H9 (cell line): ENCODE measurements around the gene ARID5A. TPM values are rescaled to one million over a fixed set of nuclear protein-coding genes. Genes with fewer than 3 reads are reported as not detected.

Experiments
- DNase-seq: peaks from one replicate; pipeline ENCODE4 v3.0.0-alpha.2; 2017
- H2AFZ ChIP-seq: one replicate; pipeline ENCODE4 v1.6.1; 2013; ENCODE audit warnings: mild to moderate bottlenecking, low read length, control low read depth, moderate library complexity
- H2AK5ac ChIP-seq: 2 replicates; pipeline ENCODE4 v1.6.1; 2013; ENCODE audit warnings: low read length, control low read depth, mixed read lengths; ENCODE audit not compliant: insufficient read length
- H2BK120ac ChIP-seq: one replicate; pipeline ENCODE4 v1.6.1; 2013; ENCODE audit warnings: low read depth, mild to moderate bottlenecking, low read length, control low read depth, inconsistent platforms; ENCODE audit not compliant: poor library complexity, severe bottlenecking
- H2BK12ac ChIP-seq: 2 replicates; pipeline ENCODE4 v1.6.1; 2013; ENCODE audit warnings: low read length, control low read depth, mixed read lengths, low read depth; ENCODE audit not compliant: insufficient read length
- H2BK15ac ChIP-seq: 2 replicates; pipeline ENCODE4 v1.6.1; 2013; ENCODE audit warnings: low read depth, low read length, control low read depth
- H2BK20ac ChIP-seq: one replicate; pipeline ENCODE4 v1.6.1; 2013; ENCODE audit warnings: low read depth, mild to moderate bottlenecking, low read length, control low read depth, inconsistent platforms; ENCODE audit not compliant: poor library complexity, severe bottlenecking
- H2BK5ac ChIP-seq: 2 replicates; pipeline ENCODE4 v1.6.1; 2013; ENCODE audit warnings: low read length, control low read depth, mixed read lengths; ENCODE audit not compliant: insufficient read length
- H3K14ac ChIP-seq: 2 replicates; pipeline ENCODE4 v1.6.1; 2013; ENCODE audit warnings: low read length, control low read depth; ENCODE audit not compliant: insufficient read depth
- H3K18ac ChIP-seq: 2 replicates; pipeline ENCODE4 v1.6.1; 2013; ENCODE audit warnings: low read depth, mild to moderate bottlenecking, mixed read lengths, low read length, control low read depth; ENCODE audit not compliant: insufficient read length
- H3K23ac ChIP-seq: 2 replicates; pipeline ENCODE4 v1.6.1; 2013; ENCODE audit warnings: low read length, control low read depth, mixed read lengths, low read depth; ENCODE audit not compliant: insufficient read length
- H3K23me2 ChIP-seq: 2 replicates; pipeline ENCODE4 v1.6.1; 2013; ENCODE audit warnings: low read depth, mild to moderate bottlenecking, mixed read lengths, low read length, control low read depth; ENCODE audit not compliant: insufficient read length, poor library complexity, severe bottlenecking
- H3K27ac ChIP-seq: 2 replicates; pipeline ENCODE4 v1.5.1; 2013; ENCODE audit warnings: low read length, control low read depth, mixed read lengths, low read depth; ENCODE audit not compliant: insufficient read length
- H3K27me3 ChIP-seq: 2 replicates; pipeline ENCODE4 v1.6.1; 2013; ENCODE audit warnings: low read length, control low read depth, inconsistent platforms; ENCODE audit not compliant: insufficient read depth
- H3K4ac ChIP-seq: 2 replicates; pipeline ENCODE4 v1.6.1; 2013; ENCODE audit warnings: low read depth, mild to moderate bottlenecking, control low read depth, inconsistent platforms, low read length, moderate library complexity
- H3K4me1 ChIP-seq: 2 replicates; pipeline ENCODE4 v1.6.1; 2013; ENCODE audit warnings: low read length, control low read depth, inconsistent platforms; ENCODE audit not compliant: insufficient read depth
- H3K4me2 ChIP-seq: 2 replicates; pipeline ENCODE4 v1.6.1; 2013; ENCODE audit warnings: low read length, control low read depth, mixed read lengths; ENCODE audit not compliant: insufficient read length, insufficient read depth
- H3K56ac ChIP-seq: 2 replicates; pipeline ENCODE4 v1.6.1; 2013; ENCODE audit warnings: low read depth, mild to moderate bottlenecking, mixed read lengths, low read length, control low read depth; ENCODE audit not compliant: insufficient read length
- H3K79me1 ChIP-seq: 2 replicates; pipeline ENCODE4 v1.6.1; 2013; ENCODE audit warnings: low read depth, mild to moderate bottlenecking, moderate library complexity, low read length, control low read depth, inconsistent platforms; ENCODE audit not compliant: insufficient read depth, poor library complexity, severe bottlenecking
- H3K79me2 ChIP-seq: 2 replicates; pipeline ENCODE4 v1.6.1; 2013; ENCODE audit warnings: low read length, control low read depth, inconsistent platforms; ENCODE audit not compliant: insufficient read depth
- H3K9ac ChIP-seq: 2 replicates; pipeline ENCODE4 v1.6.1; 2013; ENCODE audit warnings: low read length, control low read depth, mixed read lengths; ENCODE audit not compliant: insufficient read length; ENCODE audit errors: extremely low read depth
- H3K9me3 ChIP-seq: one replicate; pipeline ENCODE4 v1.6.1; 2013; ENCODE audit warnings: low read depth, low read length, inconsistent platforms; ENCODE audit not compliant: control insufficient read depth
- H3T11ph ChIP-seq: one replicate; pipeline ENCODE4 v1.6.1; 2013; ENCODE audit warnings: mild to moderate bottlenecking, low read length, control low read depth, inconsistent platforms
- H4K20me1 ChIP-seq: one replicate; pipeline ENCODE4 v1.6.1; 2013; ENCODE audit not compliant: control insufficient read depth, insufficient read length, insufficient read depth
- H4K5ac ChIP-seq: 2 replicates; pipeline ENCODE4 v1.6.1; 2013; ENCODE audit warnings: low read depth, mild to moderate bottlenecking, mixed read lengths, low read length, control low read depth; ENCODE audit not compliant: insufficient read length
- H4K8ac ChIP-seq: replicated peaks from 2 replicates; pipeline ENCODE4 v1.6.1; 2013; ENCODE audit warnings: low read length, control low read depth, mixed read lengths, low read depth; ENCODE audit not compliant: insufficient read length
- H4K91ac ChIP-seq: 2 replicates; pipeline ENCODE4 v1.6.1; 2013; ENCODE audit warnings: low read depth, mild to moderate bottlenecking, moderate library complexity, mixed read lengths, low read length, control low read depth; ENCODE audit not compliant: insufficient read length
- H3K27ac Mint-ChIP-seq, 3 experiments: 2 replicates in 2 of 3; 3 replicates in 1 of 3; pipeline ENCODE4 v1.8.0; 2020 to 2021; ENCODE audit warnings: mixed read lengths in 3 of 3, mild to moderate bottlenecking in 1 of 3, moderate library complexity in 1 of 3
- H3K27me3 Mint-ChIP-seq: 2 replicates; pipeline ENCODE4 v1.8.0; 2021; ENCODE audit warnings: low read depth, mild to moderate bottlenecking, moderate library complexity, mixed read lengths
- H3K36me3 Mint-ChIP-seq, 3 experiments: 2 replicates in 2 of 3; 3 replicates in 1 of 3; pipeline ENCODE4 v1.8.0; 2020 to 2021; ENCODE audit warnings: low read depth in 3 of 3, mixed read lengths in 3 of 3; ENCODE audit not compliant: insufficient read depth in 1 of 3
- H3K4me1 Mint-ChIP-seq, 2 experiments: 2 replicates each; pipeline ENCODE4 v1.8.0; 2020; ENCODE audit warnings: mixed read lengths in 2 of 2
- H3K4me3 Mint-ChIP-seq, 2 experiments: 2 replicates in 1 of 2; 3 replicates in 1 of 2; pipeline ENCODE4 v1.8.0; 2020 to 2021; ENCODE audit warnings: mild to moderate bottlenecking in 2 of 2, mixed read lengths in 2 of 2, moderate library complexity in 1 of 2
- H3K9me3 Mint-ChIP-seq, 2 experiments: 2 replicates in 1 of 2; 3 replicates in 1 of 2; pipeline ENCODE4 v1.8.0; 2020; ENCODE audit warnings: mild to moderate bottlenecking in 2 of 2, mixed read lengths in 2 of 2, moderate library complexity in 1 of 2
- CTCF ChIP-seq: fragments of 200-600 bp; sonication (generic); conservative IDR thresholded peaks from 3 replicates; pipeline ENCODE4 v1.8.0; 2021; ENCODE audit warnings: antibody characterized with exemption, mild to moderate bottlenecking
- WGBS: extraction: QIAGEN DNeasy Blood & Tissue Kit; methylation state at CpG from one replicate; pipeline ENCODE4 v1.1.7; 2013; ENCODE audit warnings: missing lambda C conversion rate, low lambda C conversion rate, mixed read lengths; ENCODE audit not compliant: insufficient read length; ENCODE audit errors: extremely low coverage; 5-methylcytosine and 5-hydroxymethylcytosine counted together
- total RNA-seq: library from RNA; stranded (reverse); gene quantifications from 2 replicates; pipeline ENCODE4 v1.2.1, GENCODE V29; 2021

Gene ARID5A
- total RNA-seq, 1 experiment from 2014 or later: 4.5 TPM

- DNase-seq: no peak
- Histone ChIP-seq H3K4me1 (no peaks in the 10 kb centered on the region), H3K4ac (no peak overlapping the region), H3K23ac (no peak overlapping the region), H3T11ph (no peak overlapping the region), H3K27me3 (no peaks in the 10 kb centered on the region), H3K4me2 (no peak overlapping the region), H3K9ac (no peak overlapping the region), H3K79me1 (no peaks in the 10 kb centered on the region), H2BK15ac (no peak overlapping the region; the same call in 1 of the 2 replicates), H2BK20ac (no peak overlapping the region), H2AK5ac (no peak overlapping the region), H3K14ac (no peak overlapping the region; the same call in 1 of the 2 replicates), H3K18ac (no peak overlapping the region), H2BK5ac (no peak overlapping the region), H2AFZ (no peak overlapping the region), H2BK120ac (no peak overlapping the region), H3K79me2 (no peaks in the 10 kb centered on the region), H2BK12ac (no peak overlapping the region), H4K20me1 (no peaks in the 10 kb centered on the region), H4K91ac (no peak overlapping the region), H3K56ac (no peak overlapping the region), H3K23me2 (peaks cover 2% of the 10 kb centered on the region), H4K8ac (no peak overlapping the region), H3K9me3 (no peaks in the 10 kb centered on the region), H3K27ac (no peak overlapping the region), H4K5ac (no peak overlapping the region)
- TF ChIP-seq CTCF: no peak
- no CpG with 5 or more reads among the region's 15 CpGs for WGBS
- Mint-ChIP-seq H3K27me3 (peaks cover 52% of the 10 kb centered on the region), H3K4me3 (no peak overlapping the region), H3K27ac (no peak overlapping the region), H3K4me1 (peaks cover 4 to 11% of the 10 kb centered on the region in 2 experiments; a peak in 3 of 4 replicates), H3K36me3 (no peaks in the 10 kb centered on the region), H3K9me3 (no peaks in the 10 kb centered on the region)
Measured at GRCh38 chr2:96524482-96525210, 11.9 kb upstream of the ARID5A start.
